ENCODE results near the gene CDH23. TPM values are rescaled to one million over a fixed set of nuclear protein-coding genes. Genes with fewer than 3 reads are reported as not detected.

The CDH23 gene
- polyA plus RNA-seq, 1 experiment, result 0.01 TPM

- Histone ChIP-seq H3K27me3 (ENCODE audit: control insufficient read depth, insufficient read depth, low read length) (peaks cover 23% of the 10 kb centered on the region), H3K9me3 (ENCODE audit: control insufficient read depth, insufficient read depth, low read length) (peaks cover 22% of the 10 kb centered on the region), H3K4me3 (ENCODE audit: low read depth, low read length) (no peak overlapping the region), H3K27ac (ENCODE audit: low read depth, low read length) (no peak overlapping the region)
- ChIA-PET CTCF (interaction anchor here (0.9 to 3.4 kb wide), 2 partner anchors 9 to 11 kb away, joined by 3 to 12 read pairs; no protein-coding TSS in a partner anchor), POLR2A (no interaction called here)
- DNase-seq (ENCODE audit: low read depth, low spot score), result no peak
- no peak for TF ChIP-seq CTCF (IDR thresholded peaks at IDR 0.05; ENCODE audit: low read depth, low read length)
Observed at GRCh38 chr10:71687077-71687476, 290.4 kb downstream of the CDH23 start.

GRCh38 chr10:71687480-71687879 is 290.8 kb downstream of the CDH23 start:
- Histone ChIP-seq H3K27ac (ENCODE audit: low read depth, low read length) (no peak overlapping the region), H3K4me3 (ENCODE audit: low read depth, low read length) (no peak overlapping the region), H3K27me3 (ENCODE audit: control insufficient read depth, insufficient read depth, low read length) (peaks cover 21% of the 10 kb centered on the region), H3K9me3 (ENCODE audit: control insufficient read depth, insufficient read depth, low read length) (peaks cover 22% of the 10 kb centered on the region)
- DNase-seq (ENCODE audit: low read depth, low spot score), result no peak
- ChIA-PET CTCF (interaction anchor here (0.9 to 3.4 kb wide), 2 partner anchors 9 to 11 kb away, joined by 3 to 12 read pairs; no protein-coding TSS in a partner anchor), POLR2A (no interaction called here)
- no peak for TF ChIP-seq CTCF (IDR thresholded peaks at IDR 0.05; ENCODE audit: low read depth, low read length)

GRCh38 chr10:71688256-71688655 is 291.5 kb downstream of the CDH23 start:
- DNase-seq (ENCODE audit: low read depth, low spot score), result no peak
- ChIA-PET CTCF (no interaction called here), POLR2A (no interaction called here)
- Histone ChIP-seq H3K4me3 (ENCODE audit: low read depth, low read length) (no peak overlapping the region), H3K27ac (ENCODE audit: low read depth, low read length) (no peak overlapping the region), H3K9me3 (ENCODE audit: control insufficient read depth, insufficient read depth, low read length) (peaks cover 22% of the 10 kb centered on the region), H3K27me3 (ENCODE audit: control insufficient read depth, insufficient read depth, low read length) (peaks cover 16% of the 10 kb centered on the region)
- TF ChIP-seq CTCF (IDR thresholded peaks at IDR 0.05; ENCODE audit: low read depth, low read length), result no peak

- ChIA-PET CTCF (no interaction called here), POLR2A (no interaction called here)
Observed at GRCh38 chr10:71690094-71690720, 293.5 kb downstream of the CDH23 start.

More at GRCh38 chr10:71690094-71690720, 293.5 kb downstream of the CDH23 start:
- no peak for DNase-seq (ENCODE audit: low read depth, low spot score)
- H3K4me3 ChIP-seq (ENCODE audit: low read depth, low read length), result no peak overlapping the region
- H3K27ac ChIP-seq (ENCODE audit: low read depth, low read length), result no peak overlapping the region
- H3K9me3 ChIP-seq (ENCODE audit: control insufficient read depth, insufficient read depth, low read length), result peaks cover 22% of the 10 kb centered on the region
- peaks cover 9% of the 10 kb centered on the region for H3K27me3 ChIP-seq (ENCODE audit: control insufficient read depth, insufficient read depth, low read length)
- TF ChIP-seq CTCF (IDR thresholded peaks at IDR 0.05; ENCODE audit: low read depth, low read length), result no peak
